Heart right ventricle (tissue), 16 donors: Measurements from ENCODE around the gene AGAP2. TPM values are rescaled to one million over a fixed set of nuclear protein-coding genes. Genes with fewer than 3 reads are reported as not detected.

Experiments
- ATAC-seq, 8 donors: fragments of 200-7000 bp; cut with Tn5 transposase; one replicate each; pipeline ENCODE4 v1.9.1; 2020; ENCODE audit warnings: mild to moderate bottlenecking in 8 of 8, moderate library complexity in 8 of 8, moderate number of reproducible peaks in 1 of 8
- DNase-seq, 2 donors: peaks; one replicate each; pipeline ENCODE4 v3.0.0-alpha.2; 2020
- H3K27ac ChIP-seq, 10 donors: fragments of 200-600 bp; sonication (generic) in 2 of 10; one replicate each; pipeline versions ENCODE4 v1.5.0 to v1.8.0; 2020 to 2022; ENCODE audit warnings: mild to moderate bottlenecking in 3 of 10
- H3K27me3 ChIP-seq, 7 donors: fragments of 200-600 bp; one replicate each; pipeline ENCODE4 v1.8.0; 2021 to 2022; ENCODE audit warnings: mild to moderate bottlenecking in 2 of 7
- H3K36me3 ChIP-seq, 9 donors: fragments of 200-600 bp; sonication (generic) in 1 of 9; one replicate each; pipeline versions ENCODE4 v1.5.0 to v1.8.0; 2020 to 2022; ENCODE audit warnings: mild to moderate bottlenecking in 2 of 9
- H3K4me1 ChIP-seq, 9 donors: fragments of 200-600 bp; sonication (generic) in 1 of 9; one replicate each; pipeline versions ENCODE4 v1.5.0 to v1.8.0; 2020 to 2022; ENCODE audit warnings: mild to moderate bottlenecking in 4 of 9
- H3K4me3 ChIP-seq, 10 donors: fragments of 200-600 bp; sonication (generic) in 2 of 10; one replicate each; pipeline versions ENCODE4 v1.5.0 to v1.8.0; 2020 to 2022; ENCODE audit warnings: mild to moderate bottlenecking in 7 of 10, moderate library complexity in 2 of 10
- H3K9me3 ChIP-seq, 11 donors: fragments of 200-600 bp in 10 of 11; sonication (generic) in 2 of 11; one replicate each; pipeline versions ENCODE4 v1.5.0 to v1.8.0; 2013 to 2022; ENCODE audit warnings: mild to moderate bottlenecking in 2 of 11, control low read depth in 1 of 11, moderate library complexity in 1 of 11
- CTCF ChIP-seq, 9 donors: fragments of 200-600 bp; sonication (generic) in 2 of 9; IDR thresholded peaks; one replicate each; pipeline versions ENCODE4 v1.5.0 to v1.8.0; 2021 to 2022; ENCODE audit warnings: antibody characterized with exemption in 9 of 9, mild to moderate bottlenecking in 5 of 9, moderate library complexity in 1 of 9
- WGBS, 2 donors: extraction: QIAGEN DNeasy Blood & Tissue Kit; methylation state at CpG; one replicate each; pipeline ENCODE4 v1.1.7; 2013; ENCODE audit warnings: inconsistent platforms in 1 of 2; 5-methylcytosine and 5-hydroxymethylcytosine counted together
- intact Hi-C, 10 donors: fragments of 100-400 bp; cut with DNase I; formaldehyde crosslinking; loops; one replicate each; pipeline versions ENCODE4 v1.11.1 to v1.14.2; 2022
- polyA plus RNA-seq, 2 donors: library from polyadenylated mRNA; stranded (reverse); fragments of 200-250 nt; gene quantifications; one replicate each; pipeline ENCODE4 v1.2.3, GENCODE V29; 2013
- total RNA-seq, 10 donors: library from RNA; stranded (reverse); fragmentation: NEBNext Ultra II Directional in 3 of 10; extraction: Animal tissue kit (Norgen Biotek cat#: 25700) in 3 of 10; gene quantifications; one replicate each; pipeline versions ENCODE4 v1.2.1 to v1.2.4, GENCODE V29; 2021 to 2023
- donor health status: Arrhythmogenic right ventricular cardiomyopathy.
- donor health status: ischemic (EF 13 %, LVEDD 7.1; RV severe dilation, severe dysfunction).
- donor health status: healthy with polysubstance abuse.
- donor health status: DM: no; HTN: yes; CAD: no.
- donor health status: DM: no; HTN: no; CAD: no.
- donor health status: ischemic (EF 25% LVEDD 6.9; RV normal size, moderate dysfunction).
- donor health status: ischemic (EF 25% LVEDD 5.7; RV mildly dilated, moderate dysfunction).
- donor health status: healthy.
- donor health status: DM: yes; HTN: yes; CAD: no.
- donor health status: Ischemic cardiomyopathy.
- donor health status: ischemic (EF 35%, LVEDD 5.7; RV mildly dilated, moderate dysfunction).
- donor health status: nonischemic (EF 11% LVEDD 7.7; RV severe dilation, severe dysfunction).
- donor health status: DM: yes; HTN: yes; CAD: no.
- donor health status: PGD.
- donor health status: ischemic (EF 29% LVEDD 5.4; RV normal size, mild dysfunction).
- donor health status: nonischemic (EF 23%, LVEDD 6.1; RV moderate dilation, normal function).

The AGAP2 gene
- total and polyA plus RNA-seq, 12 donors, result 3.4 to 17.3 (median 6.6) TPM

- no peaks in the 10 kb centered on the region for H3K9me3 ChIP-seq
- H3K27ac ChIP-seq, result no peak overlapping the region
- DNase-seq, result no peak
- H3K4me1 ChIP-seq, result peaks cover 0 to 24% (median 14%) of the 10 kb centered on the region in 9 donors
- 55 to 60% methylated on average over 11 of the region's 11 CpGs for WGBS, 2 donors
- peaks cover 0 to 15% (median 0%) of the 10 kb centered on the region in 7 donors for H3K27me3 ChIP-seq
- H3K36me3 ChIP-seq, result peaks cover 0 to 59% (median 12%) of the 10 kb centered on the region in 9 donors
- H3K4me3 ChIP-seq, result no peak overlapping the region
- no peak for ATAC-seq
- no peak for TF ChIP-seq CTCF (IDR thresholded peaks at IDR 0.05)
- intact Hi-C loops, result no loop called here
Measured at GRCh38 chr12:57724936-57725740, 13.4 kb downstream of the AGAP2 start.

- no peak for DNase-seq
- WGBS, 2 donors, result 82 to 83% methylated on average over 12 of the region's 12 CpGs
- intact Hi-C loops, result no loop called here
- Histone ChIP-seq H3K27me3 (peaks cover 0 to 13% (median 0%) of the 10 kb centered on the region in 7 donors), H3K27ac (no peak overlapping the region), H3K9me3 (no peaks in the 10 kb centered on the region), H3K36me3 (peaks cover 0 to 59% (median 21%) of the 10 kb centered on the region in 9 donors), H3K4me3 (no peak overlapping the region), H3K4me1 (peaks cover 0 to 24% (median 14%) of the 10 kb centered on the region in 9 donors)
- TF ChIP-seq CTCF (IDR thresholded peaks at IDR 0.05), result no peak
- no peak for ATAC-seq
Measured at GRCh38 chr12:57724003-57724935, 14.3 kb downstream of the AGAP2 start.

- Histone ChIP-seq H3K4me1 (peaks cover 0 to 24% (median 14%) of the 10 kb centered on the region in 9 donors), H3K36me3 (peaks cover 0 to 63% (median 27%) of the 10 kb centered on the region in 9 donors), H3K4me3 (no peak overlapping the region), H3K27me3 (peaks cover 0 to 13% (median 0%) of the 10 kb centered on the region in 7 donors), H3K9me3 (no peaks in the 10 kb centered on the region), H3K27ac (no peak overlapping the region)
- TF ChIP-seq CTCF (IDR thresholded peaks at IDR 0.05), result no peak
- ATAC-seq, result no peak
- intact Hi-C loops, result no loop called here
- WGBS, 2 donors, result 71 to 77% methylated on average over 2 of the region's 2 CpGs
- no peak for DNase-seq
Measured at GRCh38 chr12:57723630-57723962, 14.9 kb downstream of the AGAP2 start.
